GM18505 (cell line): ENCODE results near the gene SPNS3.
A peak's percentile ranks its signal among the peaks of the same experiment; 100 is the strongest.

Source experiments
- ATAC-seq: cut with Tn5 transposase; IDR thresholded peaks from one replicate; pipeline ENCODE4 v1.9.1; 2021; ENCODE audit not compliant: unreplicated experiment
- POLR2A ChIP-seq: IDR thresholded peaks from 4 replicates; pipeline ENCODE4 v1.6.1; 2011; ENCODE audit warnings: borderline replicate concordance; ENCODE audit not compliant: insufficient read depth, insufficient read length; ENCODE audit errors: extremely low read depth

The SPNS3 gene

DNA sequence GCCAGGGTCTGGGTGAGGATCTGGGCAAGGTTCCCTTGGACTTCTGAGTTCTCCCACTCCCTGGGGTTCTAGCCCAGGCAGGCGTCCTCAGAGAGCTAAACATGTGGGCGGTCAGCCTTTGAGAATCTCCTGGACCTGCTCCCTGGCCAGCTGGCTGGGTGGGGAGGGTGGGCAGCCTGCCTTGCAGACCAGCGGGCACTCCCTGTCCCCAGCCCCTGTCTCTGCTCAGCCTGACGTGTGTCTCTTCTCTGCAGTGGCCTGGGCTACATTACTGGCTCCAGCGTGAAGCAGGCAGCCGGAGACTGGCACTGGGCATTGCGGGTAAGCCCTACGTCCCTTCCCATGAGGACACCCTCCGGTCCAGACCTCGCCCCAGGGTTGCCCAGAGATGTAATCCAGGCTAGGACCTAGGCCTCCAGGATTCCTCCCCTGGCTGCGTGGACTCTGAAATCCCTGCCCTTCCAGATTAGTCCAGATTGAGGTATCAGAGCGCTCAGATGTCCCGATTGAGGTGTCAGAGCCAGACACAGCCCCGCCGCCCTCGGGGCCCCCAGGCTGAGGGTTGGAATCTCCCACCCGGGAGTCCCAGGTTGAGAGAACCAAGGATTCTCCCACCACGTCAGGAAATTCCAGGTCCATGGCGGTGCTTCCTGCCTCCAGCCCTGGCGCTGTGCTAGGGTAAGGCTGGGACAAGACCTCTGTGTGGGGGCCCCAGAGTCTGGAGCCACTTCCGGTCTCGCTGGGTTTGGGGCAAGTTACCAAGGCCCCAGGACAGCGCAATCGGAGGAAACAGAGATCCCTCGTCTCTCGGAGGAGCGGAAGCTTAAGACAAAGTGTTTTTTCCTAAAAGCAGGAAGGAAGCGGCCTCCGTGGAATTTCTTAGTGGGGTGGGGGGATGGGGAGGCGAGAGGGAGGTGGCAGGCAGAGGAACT is 97.3 kb downstream of the SPNS3 start:
- no peak for TF ChIP-seq POLR2A
- no peak for ATAC-seq

GRCh38 chr17:4531988-4532736 is 98.4 kb downstream of the SPNS3 start:
- ATAC-seq, result no peak
- no peak for TF ChIP-seq POLR2A

GRCh38 chr17:4532860-4533522 is 99.3 kb downstream of the SPNS3 start:
- no peak for TF ChIP-seq POLR2A

DNA sequence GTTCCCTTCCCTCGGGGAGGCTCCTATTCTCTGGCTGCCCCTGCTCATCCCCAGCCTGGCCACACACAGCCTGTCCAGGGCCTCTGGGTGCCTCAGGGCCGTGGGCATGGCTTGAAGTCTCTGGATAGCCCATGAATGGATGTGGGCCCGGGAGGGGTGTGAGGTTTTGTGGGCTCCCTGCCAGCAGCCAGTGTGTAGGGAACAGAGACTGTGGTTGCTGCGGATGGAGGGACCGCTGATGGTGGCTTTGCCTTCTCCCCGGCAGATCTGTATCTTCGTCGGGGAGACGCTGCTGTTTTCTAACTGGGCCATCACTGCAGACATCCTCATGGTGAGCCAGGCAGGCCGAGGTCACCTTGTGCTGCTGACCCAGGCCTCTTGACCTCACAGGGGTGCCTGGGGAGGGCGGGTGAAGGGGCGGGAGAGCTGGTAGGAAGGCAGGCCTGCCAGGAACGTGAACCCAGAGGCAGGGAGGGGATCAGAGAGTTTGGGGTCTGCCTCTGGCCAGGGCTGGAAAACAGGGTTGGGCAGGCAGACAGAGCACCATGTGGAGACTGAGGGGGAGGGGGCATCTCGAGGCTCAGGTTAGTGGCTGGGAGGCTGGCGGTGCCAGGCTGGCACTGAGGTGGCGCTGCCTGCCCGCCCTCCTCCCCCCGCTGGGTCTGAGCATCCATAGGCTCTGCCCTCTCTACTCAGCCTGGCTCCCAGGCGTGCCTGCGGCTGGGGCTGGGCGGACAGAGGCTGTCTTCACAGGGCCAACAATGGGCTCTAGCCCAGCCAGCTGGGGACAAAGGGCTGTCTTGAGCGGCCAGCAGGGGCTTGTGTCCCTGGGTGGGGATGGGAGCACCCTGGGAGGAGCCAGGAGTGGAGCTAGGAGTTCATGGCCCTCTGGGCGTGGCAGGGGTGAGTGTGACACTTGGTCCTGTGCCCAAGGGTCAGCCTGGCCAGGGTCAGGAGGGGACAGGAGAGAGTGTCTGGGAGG is 100.1 kb downstream of the SPNS3 start:
- TF ChIP-seq POLR2A, result peak; percentile 10
- no peak for ATAC-seq

More at GRCh38 chr17:4532860-4533522, 99.3 kb downstream of the SPNS3 start:
- ATAC-seq, result no peak

DNA sequence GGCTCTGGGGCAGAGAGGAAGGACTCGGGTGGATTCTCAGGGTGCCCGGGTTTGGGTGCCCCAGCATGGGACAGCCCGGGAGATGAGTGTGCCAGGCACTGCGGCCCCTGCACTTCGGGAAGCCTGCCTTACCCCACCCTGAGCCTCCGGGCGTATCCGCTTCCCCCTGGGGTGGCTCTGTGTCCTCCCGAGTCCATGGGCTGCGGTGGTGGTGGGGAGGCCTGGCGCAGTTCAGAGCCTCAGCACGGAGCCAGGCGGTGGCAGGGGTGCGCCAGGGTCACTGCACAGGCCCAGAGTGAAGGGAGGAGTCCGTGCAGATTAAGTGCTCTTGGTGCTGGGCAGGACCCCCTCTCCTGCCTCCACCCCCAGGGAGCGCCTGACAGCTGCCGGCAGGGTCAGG is 100.8 kb downstream of the SPNS3 start:
- TF ChIP-seq POLR2A, result no peak
- ATAC-seq, result no peak

- no peak for ATAC-seq
- TF ChIP-seq POLR2A, result no peak
Measured at GRCh38 chr17:4534928-4535666, 101.4 kb downstream of the SPNS3 start.

DNA sequence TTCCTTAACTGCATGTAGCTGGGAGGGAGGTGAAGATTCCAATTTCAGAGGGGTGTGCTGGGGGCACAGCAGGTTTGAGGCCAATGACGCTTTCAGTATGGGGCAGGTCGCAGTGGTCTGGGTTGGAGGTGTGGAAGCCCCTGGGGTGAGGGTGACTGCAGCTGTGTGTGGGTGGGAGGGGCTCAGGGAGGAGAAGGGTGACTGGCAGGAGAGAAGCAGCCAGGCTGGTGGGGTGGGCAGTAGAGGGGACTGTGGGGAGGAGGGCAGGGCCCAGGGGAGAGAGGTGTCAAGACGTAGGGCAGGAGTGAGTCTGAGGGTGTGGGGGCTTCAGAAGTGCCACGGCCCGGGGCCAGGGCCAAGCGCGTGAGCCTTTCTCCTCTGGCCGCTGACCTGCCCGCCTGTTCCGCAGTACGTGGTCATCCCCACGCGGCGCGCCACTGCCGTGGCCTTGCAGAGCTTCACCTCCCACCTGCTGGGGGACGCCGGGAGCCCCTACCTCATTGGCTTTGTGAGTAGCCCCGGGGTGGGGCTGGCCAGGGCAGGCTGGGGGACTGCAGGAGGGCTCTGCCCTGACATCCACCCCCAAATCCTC is 102.0 kb downstream of the SPNS3 start:
- no peak for TF ChIP-seq POLR2A
- no peak for ATAC-seq

GRCh38 chr17:4536259-4536741 is 102.6 kb downstream of the SPNS3 start:
- ATAC-seq, result no peak
- TF ChIP-seq POLR2A, result no peak

DNA sequence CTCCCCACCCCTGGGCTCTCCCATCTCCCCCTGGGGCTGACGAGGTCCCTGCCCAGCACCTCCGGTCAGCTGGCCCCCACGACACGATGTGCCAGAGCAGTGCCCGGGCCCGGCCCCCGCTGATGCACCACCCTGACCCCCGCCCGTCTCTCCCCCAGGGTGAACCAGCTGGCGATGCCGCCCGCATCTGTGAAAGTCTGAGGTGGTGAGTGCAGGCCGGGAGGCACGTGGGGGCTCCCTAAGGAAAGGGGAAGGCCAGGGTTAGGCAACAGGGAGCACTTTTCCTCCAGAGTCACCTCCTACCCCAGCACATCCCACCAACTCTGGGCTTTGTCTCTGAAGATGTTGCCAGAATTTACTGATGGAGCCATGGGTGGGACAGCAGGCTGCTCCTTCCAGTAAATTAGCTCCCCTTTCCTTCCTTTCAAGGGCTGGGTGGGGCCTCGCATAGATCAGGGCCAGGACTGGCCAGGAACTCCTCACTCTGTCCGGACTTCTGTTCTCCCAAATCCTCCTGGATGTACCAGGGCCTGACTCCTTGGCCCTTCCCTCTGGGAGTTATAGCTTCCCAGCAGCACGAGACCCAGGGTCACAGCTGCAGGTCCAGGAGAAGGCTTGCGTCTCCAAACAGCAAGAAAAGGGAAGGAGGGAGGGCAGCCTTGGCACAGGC is 103.1 kb downstream of the SPNS3 start:
- ATAC-seq, result no peak
- TF ChIP-seq POLR2A, result no peak
